Spleen (tissue), 13 donors: ENCODE data around the gene OGFR. TPM values are rescaled to one million over a fixed set of nuclear protein-coding genes. Genes with fewer than 3 reads are reported as not detected.

Source experiments
- DNase-seq: peaks from one replicate; pipeline ENCODE4 v3.0.0-alpha.2; 2020
- H3K27ac ChIP-seq, 8 donors: fragments of 200-600 bp; sonication (generic) in 7 of 8; 1 replicate in 4 of 8; 2 replicates in 4 of 8; pipeline versions ENCODE4 v1.5.0 to v1.8.0; 2016 to 2021; ENCODE audit warnings: inconsistent platforms in 4 of 8, mild to moderate bottlenecking in 4 of 8, moderate library complexity in 1 of 8
- H3K27me3 ChIP-seq, 7 donors: fragments of 200-600 bp; sonication (generic) in 6 of 7; replicated peaks in 1 of 7; 1 replicate in 4 of 7; 2 replicates in 3 of 7; pipeline versions ENCODE4 v1.5.0 to v1.8.0; 2016 to 2021; ENCODE audit warnings: inconsistent platforms in 3 of 7, mild to moderate bottlenecking in 1 of 7
- H3K36me3 ChIP-seq, 6 donors: fragments of 200-600 bp; sonication (generic) in 5 of 6; 1 replicate in 4 of 6; 2 replicates in 2 of 6; pipeline versions ENCODE4 v1.5.0 to v1.8.0; 2016 to 2021; ENCODE audit warnings: inconsistent platforms in 2 of 6
- H3K4me1 ChIP-seq, 6 donors: fragments of 200-600 bp; sonication (generic) in 5 of 6; 1 replicate in 3 of 6; 2 replicates in 3 of 6; pipeline versions ENCODE4 v1.5.0 to v1.8.0; 2016 to 2021; ENCODE audit warnings: inconsistent platforms in 3 of 6
- H3K4me3 ChIP-seq, 8 donors: fragments of 200-600 bp; sonication (generic) in 7 of 8; 1 replicate in 4 of 8; 2 replicates in 4 of 8; pipeline versions ENCODE4 v1.5.0 to v1.8.0; 2016 to 2021; ENCODE audit warnings: inconsistent platforms in 4 of 8, mild to moderate bottlenecking in 4 of 8, moderate library complexity in 2 of 8
- H3K9me3 ChIP-seq, 8 donors: fragments of 200-600 bp; sonication (generic) in 7 of 8; 1 replicate in 4 of 8; 2 replicates in 4 of 8; pipeline versions ENCODE4 v1.5.0 to v1.8.0; 2016 to 2021; ENCODE audit warnings: inconsistent platforms in 4 of 8
- CTCF ChIP-seq, 11 experiments: fragments of 200-600 bp in 7 of 11; fragments of 450-650 bp in 4 of 11; sonication (generic) in 4 of 11; IDR thresholded peaks in 8 of 11; conservative IDR thresholded peaks in 3 of 11; 1 replicate in 7 of 11; 2 replicates in 4 of 11; pipeline versions ENCODE4 v1.4.0 to v1.8.0; 2016 to 2021; ENCODE audit warnings: antibody characterized with exemption in 11 of 11, inconsistent platforms in 4 of 11, mild to moderate bottlenecking in 1 of 11
- POLR2A ChIP-seq, 3 donors: fragments of 450-650 bp; IDR thresholded peaks; one replicate each; pipeline ENCODE4 v1.5.1; 2017; ENCODE audit warnings: antibody characterized with exemption in 3 of 3, mild to moderate bottlenecking in 1 of 3
- POLR2AphosphoS5 ChIP-seq, 3 donors: sonication (generic); formaldehyde crosslinking; IDR thresholded peaks; one replicate each; pipeline ENCODE4 v1.5.1; 2017; ENCODE audit warnings: antibody characterized with exemption in 3 of 3
- WGBS, 5 donors: extraction: QIAGEN DNeasy Blood & Tissue Kit in 3 of 5; methylation state at CpG; one replicate each; pipeline versions ENCODE4 v1.1.5 to v1.1.7; 2013 to 2018; 5-methylcytosine and 5-hydroxymethylcytosine counted together
- intact Hi-C: fragments of 100-400 bp; cut with DNase I; formaldehyde crosslinking; loops from one replicate; pipeline ENCODE4 v1.15.0; 2023; ENCODE audit warnings: low total_unique reads
- long read RNA-seq, 2 donors: transcript quantifications; one replicate each; lab custom pipeline, GENCODE V29; 2026
- polyA plus RNA-seq, 3 donors: library from polyadenylated mRNA; stranded (reverse); fragments of 200-250 nt; gene quantifications; one replicate each; pipeline ENCODE4 v1.2.1, GENCODE V29; 2013
- total RNA-seq, 7 donors: library from RNA; depleted of rRNA in 3 of 7; stranded (reverse); fragments of >200 nt in 3 of 7; fragmentation: NEBNext Ultra II Directional in 4 of 7; extraction: Animal tissue kit (Norgen Biotek cat#: 25700) in 4 of 7; gene quantifications; one replicate each; pipeline versions ENCODE4 v1.1.0 to v1.2.1, GENCODE V29; 2016 to 2021
- donor health status: healthy with polysubstance abuse.
- donor health status: DM: no; HTN: no; CAD: no; lungs with moderate emphysema.
- donor health status: DM: no; HTN: no; CAD: no.
- donor health status: Bipolar disorder and iron deficiency.
- donor health status: healthy.
- donor health status: DM: no; HTN: no; CAD: no.
- donor health status: DM: yes; HTN: yes; CAD: no.

The OGFR gene, protein sequence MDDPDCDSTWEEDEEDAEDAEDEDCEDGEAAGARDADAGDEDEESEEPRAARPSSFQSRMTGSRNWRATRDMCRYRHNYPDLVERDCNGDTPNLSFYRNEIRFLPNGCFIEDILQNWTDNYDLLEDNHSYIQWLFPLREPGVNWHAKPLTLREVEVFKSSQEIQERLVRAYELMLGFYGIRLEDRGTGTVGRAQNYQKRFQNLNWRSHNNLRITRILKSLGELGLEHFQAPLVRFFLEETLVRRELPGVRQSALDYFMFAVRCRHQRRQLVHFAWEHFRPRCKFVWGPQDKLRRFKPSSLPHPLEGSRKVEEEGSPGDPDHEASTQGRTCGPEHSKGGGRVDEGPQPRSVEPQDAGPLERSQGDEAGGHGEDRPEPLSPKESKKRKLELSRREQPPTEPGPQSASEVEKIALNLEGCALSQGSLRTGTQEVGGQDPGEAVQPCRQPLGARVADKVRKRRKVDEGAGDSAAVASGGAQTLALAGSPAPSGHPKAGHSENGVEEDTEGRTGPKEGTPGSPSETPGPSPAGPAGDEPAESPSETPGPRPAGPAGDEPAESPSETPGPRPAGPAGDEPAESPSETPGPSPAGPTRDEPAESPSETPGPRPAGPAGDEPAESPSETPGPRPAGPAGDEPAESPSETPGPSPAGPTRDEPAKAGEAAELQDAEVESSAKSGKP
- total RNA-seq (10 to 100 TPM; 69.8 to 91.0 (median 78.2) TPM), polyA plus RNA-seq (100 to 1,000 TPM in 1 of 3 donors, 10 to 100 TPM in 2; 46.0 to 127 (median 66.9) TPM)
- long read RNA-seq, donor 1, full-length matches to known transcripts: 17 of 17 reads
- long read RNA-seq, donor 1, partial matches to known transcripts: 0 of 17 reads
- long read RNA-seq, donor 1, other reads (novel, unspliced or antisense): 0 of 17 reads
- long read RNA-seq, donor 2, partial matches to known transcripts: 0 of 2 reads
- long read RNA-seq, donor 2, other reads (novel, unspliced or antisense): 0 of 2 reads

DNA sequence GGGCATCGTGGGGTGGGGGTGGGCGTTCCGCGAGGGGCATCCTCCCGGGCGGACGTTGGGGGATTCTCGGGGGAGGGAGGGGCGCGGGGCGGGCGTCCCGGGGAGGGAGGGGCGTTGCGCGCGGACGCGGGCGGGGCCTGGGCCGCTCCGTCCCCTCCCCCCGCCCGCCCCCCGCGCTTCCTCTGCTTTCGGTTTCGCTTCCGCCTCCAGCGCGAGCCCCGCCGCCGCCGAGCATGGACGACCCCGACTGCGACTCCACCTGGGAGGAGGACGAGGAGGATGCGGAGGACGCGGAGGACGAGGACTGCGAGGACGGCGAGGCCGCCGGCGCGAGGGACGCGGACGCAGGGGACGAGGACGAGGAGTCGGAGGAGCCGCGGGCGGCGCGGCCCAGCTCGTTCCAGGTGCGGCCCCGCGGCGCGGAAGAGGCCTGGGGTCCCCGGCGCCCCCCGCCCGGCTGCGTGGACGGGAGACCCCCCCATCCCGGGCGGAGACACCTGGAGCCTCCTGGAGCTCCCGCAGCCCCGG, at the start of gene OGFR:
OGFR (plus strand) TSS at position 209 of the 528 bp plus-strand sequence; CDS start at position 234, 25 bp downstream.
- Histone ChIP-seq H3K4me3 (peak within 1 kb of the TSS; percentile 75 to 99 (median 94)), H3K27me3 (no peaks in the 10 kb centered on the region), H3K9me3 (no peaks in the 10 kb centered on the region), H3K36me3 (peaks cover 5 to 54% (median 45%) of the 10 kb centered on the region in 6 donors), H3K4me1 (peaks cover 20 to 69% (median 47%) of the 10 kb centered on the region in 6 donors), H3K27ac (peak within 1 kb of the TSS; percentile 89 to 98 (median 94))
- intact Hi-C loops: no loop called here
- DNase-seq: peak; percentile 94
- WGBS, 5 donors: 0 to 1% (median 1%) methylated on average over 18 to 77 of the region's 77 CpGs; no CpG with 5 or more reads in 1 of the 5 donors
- TF ChIP-seq POLR2AphosphoS5 (IDR thresholded peaks at IDR 0.05) (peak; percentile 96 to 97 (median 97)), CTCF (IDR thresholded peaks at IDR 0.05 in 8 of 11, conservative IDR thresholded peaks at IDR 0.05 in 3 of 11) (peak in 1 of 11 experiments; percentile 16), POLR2A (IDR thresholded peaks at IDR 0.05) (peak in 1 of 3 donors; percentile 80)

- Histone ChIP-seq H3K27me3 (peaks cover 0 to 64% (median 9%) of the 10 kb centered on the region in 7 donors), H3K4me1 (peaks cover 0 to 9% (median 0%) of the 10 kb centered on the region in 6 donors), H3K9me3 (no peaks in the 10 kb centered on the region), H3K36me3 (no peaks in the 10 kb centered on the region), H3K4me3 (no peak overlapping the region), H3K27ac (no peak overlapping the region)
- no peak for TF ChIP-seq CTCF (IDR thresholded peaks at IDR 0.05 in 8 of 11, conservative IDR thresholded peaks at IDR 0.05 in 3 of 11)
- no peak for TF ChIP-seq POLR2AphosphoS5 (IDR thresholded peaks at IDR 0.05)
- TF ChIP-seq POLR2A (IDR thresholded peaks at IDR 0.05): no peak
- WGBS, 5 donors: 68 to 100% (median 100%) methylated on average over 1 of the region's 1 CpG
- intact Hi-C loops: no loop called here
- no peak for DNase-seq
Measured at GRCh38 chr20:62754991-62755356, 49.7 kb upstream of the OGFR start.

DNA sequence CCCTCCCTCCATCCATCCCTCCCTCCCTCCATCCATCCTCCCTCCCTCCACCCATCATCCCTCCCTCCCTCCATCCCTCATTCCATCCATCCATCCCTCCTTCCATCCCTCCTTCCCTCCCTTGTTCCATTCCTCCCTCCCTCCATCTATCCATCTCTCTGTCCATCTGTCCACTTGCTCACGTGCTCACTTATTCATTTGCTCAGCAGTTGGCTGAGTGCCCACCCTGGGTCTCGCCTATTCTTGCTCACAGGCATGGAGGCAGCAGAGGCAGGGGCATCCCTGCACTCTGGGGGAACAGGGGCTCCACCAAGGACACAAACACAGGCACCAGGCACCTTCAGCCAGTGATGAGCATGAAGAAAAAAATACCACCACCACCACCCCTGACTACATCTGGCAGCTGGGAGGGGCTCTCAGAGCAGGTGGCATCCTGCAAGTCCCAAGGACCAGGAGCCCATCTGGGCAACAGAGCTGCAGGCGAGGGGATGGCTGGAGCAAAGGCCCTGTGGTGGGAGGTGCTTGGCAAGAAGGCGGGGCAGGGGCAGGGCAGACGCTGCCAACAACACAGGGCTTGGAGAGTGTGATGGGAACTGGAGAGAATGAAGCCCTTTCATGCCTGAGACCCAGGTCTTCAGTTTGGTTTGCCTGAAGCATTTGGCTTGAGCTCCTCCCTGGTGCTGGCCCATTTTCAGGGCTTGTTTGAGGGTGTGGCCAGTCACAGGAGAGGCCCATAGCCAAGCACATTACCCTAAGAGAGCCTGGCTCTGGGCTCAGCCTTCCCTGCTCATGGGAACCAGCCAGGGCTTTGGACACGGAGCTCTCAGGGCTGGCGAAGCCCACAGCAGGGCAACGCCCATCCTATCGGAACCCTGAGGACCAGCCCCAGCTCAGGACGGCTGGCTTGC, 48.6 kb upstream of the OGFR start:
- TF ChIP-seq CTCF (IDR thresholded peaks at IDR 0.05 in 8 of 11, conservative IDR thresholded peaks at IDR 0.05 in 3 of 11): no peak
- no peak for TF ChIP-seq POLR2AphosphoS5 (IDR thresholded peaks at IDR 0.05)
- no peak for TF ChIP-seq POLR2A (IDR thresholded peaks at IDR 0.05)
- H3K9me3 ChIP-seq: no peaks in the 10 kb centered on the region
- intact Hi-C loops: no loop called here
- peak; percentile 47 for DNase-seq
- no peaks in the 10 kb centered on the region for H3K36me3 ChIP-seq
- H3K4me1 ChIP-seq: peaks cover 0 to 9% (median 0%) of the 10 kb centered on the region in 6 donors
- no peak overlapping the region for H3K27ac ChIP-seq
- H3K27me3 ChIP-seq: peaks cover 0 to 70% (median 9%) of the 10 kb centered on the region in 7 donors
- no peak overlapping the region for H3K4me3 ChIP-seq
- WGBS, 5 donors: 46 to 82% (median 68%) methylated on average over 9 to 10 of the region's 10 CpGs
